HepG2 (cell line): Measurements from ENCODE around the gene SPDYE4. TPM values are rescaled to one million over a fixed set of nuclear protein-coding genes. Genes with fewer than 3 reads are reported as not detected.

ENCODE experiments used
- GATA4 ChIP-seq: sonication (generic); IDR thresholded peaks from 2 replicates; pipeline ENCODE4 v1.6.1; 2016; ENCODE audit warnings: antibody characterized with exemption, low read depth, borderline replicate concordance
- GPN1 ChIP-seq: sonication (generic); formaldehyde crosslinking; IDR thresholded peaks from 2 replicates; pipeline ENCODE4 v1.5.1; 2020; ENCODE audit warnings: missing genetic modification reagents, borderline replicate concordance
- HMG20A ChIP-seq: IDR thresholded peaks from 2 replicates; pipeline ENCODE4 v1.6.1; 2016; ENCODE audit warnings: borderline replicate concordance
- HOXA7 ChIP-seq: sonication (generic); formaldehyde crosslinking; IDR thresholded peaks from 2 replicates; pipeline ENCODE4 v1.8.1; 2022; ENCODE audit warnings: mild to moderate bottlenecking, missing genetic modification reagents, moderate library complexity
- PCBP1 ChIP-seq: fragments of 200-400 bp; formaldehyde crosslinking; IDR thresholded peaks from 2 replicates; pipeline ENCODE4 v1.6.1; 2017; ENCODE audit warnings: mild to moderate bottlenecking, low read depth, low read length, borderline replicate concordance
- RAD21 ChIP-seq: fragments of 450-650 bp; formaldehyde crosslinking; IDR thresholded peaks from 2 replicates; pipeline ENCODE4 v1.5.0; 2020; ENCODE audit warnings: mild to moderate bottlenecking
- RBM22 ChIP-seq: fragments of 200-400 bp; formaldehyde crosslinking; optimal IDR thresholded peaks from 2 replicates; pipeline ENCODE3; 2017; ENCODE audit warnings: mild to moderate bottlenecking, low read length, moderate library complexity
- U2AF1 ChIP-seq: fragments of 200-400 bp; formaldehyde crosslinking; optimal IDR thresholded peaks from 2 replicates; pipeline ENCODE3; 2017; ENCODE audit warnings: mild to moderate bottlenecking, low read depth, low read length
- ZBTB1 ChIP-seq: sonication (generic); formaldehyde crosslinking; IDR thresholded peaks from 2 replicates; pipeline ENCODE4 v1.4.0; 2020; ENCODE audit warnings: missing genetic modification reagents, borderline replicate concordance
- ZMYM2 ChIP-seq: sonication (generic); formaldehyde crosslinking; IDR thresholded peaks from 2 replicates; pipeline ENCODE4 v1.8.0; 2022; ENCODE audit warnings: mild to moderate bottlenecking, missing genetic modification reagents
- ZNF543 ChIP-seq: sonication (generic); formaldehyde crosslinking; IDR thresholded peaks from 2 replicates; pipeline ENCODE4 v1.4.0; 2020; ENCODE audit warnings: mild to moderate bottlenecking, missing genetic modification reagents
- ZNF558 ChIP-seq: sonication (generic); formaldehyde crosslinking; IDR thresholded peaks from 2 replicates; pipeline ENCODE4 v1.9.0; 2022; ENCODE audit warnings: mild to moderate bottlenecking, missing genetic modification reagents, borderline replicate concordance
- polyA plus RNA-seq, 8 experiments: library from polyadenylated mRNA; depleted of rRNA in 3 of 8; stranded (reverse) in 7 of 8; unstranded in 1 of 8; fragments of >200 nt; fragmentation: Illumina TruSeq in 4 of 8; extraction: Trizol in 4 of 8; gene quantifications; 2 replicates each; pipeline versions ENCODE4 v1.2.1 to v1.2.3, GENCODE V29; 2011 to 2016; ENCODE audit warnings: low read depth in 4 of 8, missing spikeins in 1 of 8, mixed read lengths in 1 of 8; ENCODE audit not compliant: insufficient read depth in 1 of 8
- total RNA-seq, 5 experiments: library from RNA; depleted of rRNA; stranded (reverse); fragments of >200 nt; fragmentation: Illumina TruSeq; extraction: Trizol; gene quantifications; 2 replicates each; pipeline ENCODE4 v1.2.3, GENCODE V29; 2016; ENCODE audit warnings: low read depth in 1 of 5
- TF ChIP-seq, protein P1 (sequence below): IDR thresholded peaks from 2 replicates; pipeline ENCODE4 v1.6.1; 2016; ENCODE audit warnings: low read depth
- TF ChIP-seq, protein P2 (sequence below): sonication (generic); formaldehyde crosslinking; IDR thresholded peaks from 2 replicates; pipeline ENCODE4 v1.4.0; 2020; ENCODE audit warnings: missing genetic modification reagents
- TF ChIP-seq, protein P3 (sequence below): sonication (generic); formaldehyde crosslinking; IDR thresholded peaks from 2 replicates; pipeline ENCODE4 v1.4.0; 2020; ENCODE audit warnings: missing genetic modification reagents
- TF ChIP-seq, protein P4 (sequence below): sonication (generic); formaldehyde crosslinking; IDR thresholded peaks from 2 replicates; pipeline ENCODE4 v1.9.0; 2022; ENCODE audit warnings: missing genetic modification reagents, mild to moderate bottlenecking, borderline replicate concordance

SPDYE4 gene
- total and polyA plus RNA-seq, 2 of the 13 experiments (the other 11 are each of a cell fraction or from before 2014, with no cell fraction given) = not detected

DNA sequence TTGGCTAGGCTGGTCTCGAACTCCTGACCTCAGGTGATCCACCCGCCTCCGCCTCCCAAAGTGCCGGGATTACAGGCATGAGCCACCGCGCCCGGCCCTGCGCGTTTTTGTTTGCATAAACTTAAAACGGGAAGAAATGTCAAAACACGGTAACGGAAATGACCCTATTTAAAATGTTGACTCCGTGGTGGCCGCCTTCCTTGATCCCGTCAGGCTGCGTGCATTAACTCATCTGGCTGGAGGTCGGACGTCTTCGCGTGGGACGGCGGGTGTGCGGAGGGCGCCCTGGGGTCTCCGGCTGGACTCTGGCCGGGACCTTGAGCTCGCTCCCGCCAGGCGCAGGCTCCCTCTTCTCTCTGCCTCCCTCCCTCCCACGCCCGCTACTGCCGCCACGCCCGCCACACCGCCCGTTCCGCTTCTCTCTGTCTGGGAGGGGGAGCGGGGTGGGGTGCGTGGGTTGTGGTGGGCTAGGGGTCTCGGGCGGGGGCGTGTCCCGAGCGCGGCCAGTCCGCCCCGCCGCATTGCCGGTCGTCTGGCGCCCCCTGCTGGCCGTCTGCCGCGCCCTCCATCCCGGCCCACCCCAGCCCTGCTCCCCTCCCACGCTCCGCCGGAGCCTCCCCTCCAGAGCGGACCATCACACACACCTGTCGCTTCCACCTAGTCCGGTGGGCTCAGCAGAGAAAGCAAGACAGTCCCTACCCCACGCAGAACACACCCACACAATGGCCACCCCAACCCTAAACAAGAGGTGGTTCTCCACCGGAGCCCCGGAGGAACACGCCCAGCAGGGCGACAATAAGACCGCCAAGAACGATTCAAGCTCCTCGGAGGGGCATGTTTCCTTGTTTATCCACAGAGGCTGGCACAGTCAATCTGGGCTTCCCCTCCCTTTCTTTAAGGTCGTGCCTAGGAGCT is 12.5 kb downstream of the SPDYE4 start (continued):
- TF ChIP-seq, protein P1, sequence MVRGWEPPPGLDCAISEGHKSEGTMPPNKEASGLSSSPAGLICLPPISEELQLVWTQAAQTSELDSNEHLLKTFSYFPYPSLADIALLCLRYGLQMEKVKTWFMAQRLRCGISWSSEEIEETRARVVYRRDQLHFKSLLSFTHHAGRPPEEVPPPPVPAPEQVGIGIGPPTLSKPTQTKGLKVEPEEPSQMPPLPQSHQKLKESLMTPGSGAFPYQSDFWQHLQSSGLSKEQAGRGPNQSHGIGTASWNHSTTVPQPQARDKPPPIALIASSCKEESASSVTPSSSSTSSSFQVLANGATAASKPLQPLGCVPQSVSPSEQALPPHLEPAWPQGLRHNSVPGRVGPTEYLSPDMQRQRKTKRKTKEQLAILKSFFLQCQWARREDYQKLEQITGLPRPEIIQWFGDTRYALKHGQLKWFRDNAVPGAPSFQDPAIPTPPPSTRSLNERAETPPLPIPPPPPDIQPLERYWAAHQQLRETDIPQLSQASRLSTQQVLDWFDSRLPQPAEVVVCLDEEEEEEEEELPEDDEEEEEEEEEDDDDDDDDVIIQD (CRISPR knock-in tag) = no peak
- TF ChIP-seq ZNF558 (CRISPR knock-in tag) (no peak), PCBP1 (no peak), GPN1 (CRISPR knock-in tag) (no peak), HOXA7 (CRISPR knock-in tag) (no peak), HMG20A (CRISPR knock-in tag) (0 out of 2 replicates have a peak, but pooled peaks have one; percentile 22), GATA4 (no peak), U2AF1 (no peak), RBM22 (no peak), ZBTB1 (CRISPR knock-in tag) (no peak), RAD21 (CRISPR knock-in tag) (peak; percentile 91), ZNF543 (CRISPR knock-in tag) (peak; percentile 61; the same call in 1 of the 2 replicates), ZMYM2 (CRISPR knock-in tag) (peak; percentile 83; the same call in 1 of the 2 replicates)
- TF ChIP-seq, protein P2, sequence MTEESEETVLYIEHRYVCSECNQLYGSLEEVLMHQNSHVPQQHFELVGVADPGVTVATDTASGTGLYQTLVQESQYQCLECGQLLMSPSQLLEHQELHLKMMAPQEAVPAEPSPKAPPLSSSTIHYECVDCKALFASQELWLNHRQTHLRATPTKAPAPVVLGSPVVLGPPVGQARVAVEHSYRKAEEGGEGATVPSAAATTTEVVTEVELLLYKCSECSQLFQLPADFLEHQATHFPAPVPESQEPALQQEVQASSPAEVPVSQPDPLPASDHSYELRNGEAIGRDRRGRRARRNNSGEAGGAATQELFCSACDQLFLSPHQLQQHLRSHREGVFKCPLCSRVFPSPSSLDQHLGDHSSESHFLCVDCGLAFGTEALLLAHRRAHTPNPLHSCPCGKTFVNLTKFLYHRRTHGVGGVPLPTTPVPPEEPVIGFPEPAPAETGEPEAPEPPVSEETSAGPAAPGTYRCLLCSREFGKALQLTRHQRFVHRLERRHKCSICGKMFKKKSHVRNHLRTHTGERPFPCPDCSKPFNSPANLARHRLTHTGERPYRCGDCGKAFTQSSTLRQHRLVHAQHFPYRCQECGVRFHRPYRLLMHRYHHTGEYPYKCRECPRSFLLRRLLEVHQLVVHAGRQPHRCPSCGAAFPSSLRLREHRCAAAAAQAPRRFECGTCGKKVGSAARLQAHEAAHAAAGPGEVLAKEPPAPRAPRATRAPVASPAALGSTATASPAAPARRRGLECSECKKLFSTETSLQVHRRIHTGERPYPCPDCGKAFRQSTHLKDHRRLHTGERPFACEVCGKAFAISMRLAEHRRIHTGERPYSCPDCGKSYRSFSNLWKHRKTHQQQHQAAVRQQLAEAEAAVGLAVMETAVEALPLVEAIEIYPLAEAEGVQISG (CRISPR knock-in tag) = no peak
- TF ChIP-seq, protein P3, sequence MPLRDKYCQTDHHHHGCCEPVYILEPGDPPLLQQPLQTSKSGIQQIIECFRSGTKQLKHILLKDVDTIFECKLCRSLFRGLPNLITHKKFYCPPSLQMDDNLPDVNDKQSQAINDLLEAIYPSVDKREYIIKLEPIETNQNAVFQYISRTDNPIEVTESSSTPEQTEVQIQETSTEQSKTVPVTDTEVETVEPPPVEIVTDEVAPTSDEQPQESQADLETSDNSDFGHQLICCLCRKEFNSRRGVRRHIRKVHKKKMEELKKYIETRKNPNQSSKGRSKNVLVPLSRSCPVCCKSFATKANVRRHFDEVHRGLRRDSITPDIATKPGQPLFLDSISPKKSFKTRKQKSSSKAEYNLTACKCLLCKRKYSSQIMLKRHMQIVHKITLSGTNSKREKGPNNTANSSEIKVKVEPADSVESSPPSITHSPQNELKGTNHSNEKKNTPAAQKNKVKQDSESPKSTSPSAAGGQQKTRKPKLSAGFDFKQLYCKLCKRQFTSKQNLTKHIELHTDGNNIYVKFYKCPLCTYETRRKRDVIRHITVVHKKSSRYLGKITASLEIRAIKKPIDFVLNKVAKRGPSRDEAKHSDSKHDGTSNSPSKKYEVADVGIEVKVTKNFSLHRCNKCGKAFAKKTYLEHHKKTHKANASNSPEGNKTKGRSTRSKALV (CRISPR knock-in tag) = no peak
- TF ChIP-seq, protein P4, sequence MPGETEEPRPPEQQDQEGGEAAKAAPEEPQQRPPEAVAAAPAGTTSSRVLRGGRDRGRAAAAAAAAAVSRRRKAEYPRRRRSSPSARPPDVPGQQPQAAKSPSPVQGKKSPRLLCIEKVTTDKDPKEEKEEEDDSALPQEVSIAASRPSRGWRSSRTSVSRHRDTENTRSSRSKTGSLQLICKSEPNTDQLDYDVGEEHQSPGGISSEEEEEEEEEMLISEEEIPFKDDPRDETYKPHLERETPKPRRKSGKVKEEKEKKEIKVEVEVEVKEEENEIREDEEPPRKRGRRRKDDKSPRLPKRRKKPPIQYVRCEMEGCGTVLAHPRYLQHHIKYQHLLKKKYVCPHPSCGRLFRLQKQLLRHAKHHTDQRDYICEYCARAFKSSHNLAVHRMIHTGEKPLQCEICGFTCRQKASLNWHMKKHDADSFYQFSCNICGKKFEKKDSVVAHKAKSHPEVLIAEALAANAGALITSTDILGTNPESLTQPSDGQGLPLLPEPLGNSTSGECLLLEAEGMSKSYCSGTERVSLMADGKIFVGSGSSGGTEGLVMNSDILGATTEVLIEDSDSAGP (CRISPR knock-in tag) = peak; percentile 48; the same call in 1 of the 2 replicates
